HEK293 (cell line): ENCODE data around the gene TOMM40.

Experiments
- CTCF ChIA-PET: fragments of 350-600 bp; formaldehyde crosslinking; extraction: SDS; loops from one replicate; lab custom pipeline; 2021; ENCODE audit warnings: antibody characterized with exemption; lab: Yijun Ruan, JAX
- POLR2A ChIA-PET: fragments of 300-600 bp; formaldehyde crosslinking; extraction: SDS; loops from one replicate; lab custom pipeline; 2020; ENCODE audit warnings: antibody characterized with exemption, inconsistent platforms; lab: Yijun Ruan, JAX
- H3K27ac ChIP-seq: fragments of 200-500 bp; sonication (Bioruptor generic); 2 replicates; pipeline ENCODE4 v1.5.1; 2014; ENCODE audit warnings: low read depth, low read length, control low read depth, inconsistent platforms; ENCODE audit errors: extremely low read depth
- H3K36me3 ChIP-seq, 2 experiments: fragments of 200-500 bp in 1 of 2; sonication (Bioruptor generic) in 1 of 2; 1 replicate in 1 of 2; 2 replicates in 1 of 2; pipeline ENCODE4 v1.5.1; 2014 to 2017; ENCODE audit warnings: inconsistent platforms in 2 of 2, low read length in 2 of 2; ENCODE audit not compliant: control insufficient read depth in 2 of 2, insufficient read depth in 1 of 2
- H3K4me1 ChIP-seq: fragments of 200-500 bp; sonication (Bioruptor generic); 2 replicates; pipeline ENCODE4 v1.5.1; 2014; ENCODE audit warnings: mild to moderate bottlenecking, low read length, inconsistent platforms; ENCODE audit not compliant: control insufficient read depth, insufficient read depth
- H3K4me3 ChIP-seq: 2 replicates; pipeline ENCODE4 v1.5.1; 2011; ENCODE audit warnings: low read depth, mild to moderate bottlenecking, control low read depth, low read length, moderate library complexity
- H3K9me3 ChIP-seq: fragments of 200-500 bp; sonication (Bioruptor generic); 2 replicates; pipeline ENCODE4 v1.5.1; 2014; ENCODE audit warnings: low read depth, low read length, inconsistent platforms; ENCODE audit not compliant: control insufficient read depth, insufficient read depth
- KLF1 ChIP-seq: fragments of 450-650 bp; formaldehyde crosslinking; IDR thresholded peaks from 2 replicates; pipeline ENCODE4 v1.5.1; 2016; ENCODE audit warnings: missing biosample characterization, missing genetic modification characterization
- PRDM4 ChIP-seq: fragments of 450-650 bp; formaldehyde crosslinking; IDR thresholded peaks from 2 replicates; pipeline ENCODE4 v1.5.1; 2017; ENCODE audit warnings: missing biosample characterization, missing genetic modification characterization
- RBAK ChIP-seq: fragments of 450-650 bp; formaldehyde crosslinking; IDR thresholded peaks from 2 replicates; pipeline ENCODE4 v1.5.1; 2016; ENCODE audit warnings: missing biosample characterization, missing genetic modification characterization
- REPIN1 ChIP-seq: fragments of 450-650 bp; formaldehyde crosslinking; IDR thresholded peaks from 2 replicates; pipeline ENCODE4 v1.5.1; 2017; ENCODE audit warnings: missing biosample characterization, missing genetic modification characterization, low read depth
- SP2 ChIP-seq: fragments of 450-650 bp; formaldehyde crosslinking; IDR thresholded peaks from 2 replicates; pipeline ENCODE4 v1.5.1; 2016; ENCODE audit warnings: missing biosample characterization, missing genetic modification characterization
- WT1 ChIP-seq: fragments of 450-650 bp; formaldehyde crosslinking; IDR thresholded peaks from 2 replicates; pipeline ENCODE4 v1.5.1; 2016; ENCODE audit warnings: missing biosample characterization, missing genetic modification characterization
- YY1 ChIP-seq: fragments of 450-650 bp; formaldehyde crosslinking; IDR thresholded peaks from 2 replicates; pipeline ENCODE4 v1.5.1; 2018; ENCODE audit warnings: missing biosample characterization, missing genetic modification characterization
- ZBTB20 ChIP-seq: fragments of 450-650 bp; formaldehyde crosslinking; IDR thresholded peaks from 2 replicates; pipeline ENCODE4 v1.5.1; 2016; ENCODE audit warnings: missing biosample characterization, missing genetic modification characterization
- ZNF146 ChIP-seq: fragments of 450-650 bp; formaldehyde crosslinking; IDR thresholded peaks from 2 replicates; pipeline ENCODE4 v1.5.1; 2016; ENCODE audit warnings: missing biosample characterization, missing genetic modification characterization
- ZNF174 ChIP-seq: fragments of 450-650 bp; formaldehyde crosslinking; IDR thresholded peaks from 2 replicates; pipeline ENCODE4 v1.5.0; 2017; ENCODE audit warnings: missing biosample characterization, mild to moderate bottlenecking, missing genetic modification characterization
- ZNF175 ChIP-seq: fragments of 450-650 bp; formaldehyde crosslinking; IDR thresholded peaks from 2 replicates; pipeline ENCODE4 v1.5.1; 2016; ENCODE audit warnings: missing biosample characterization, missing genetic modification characterization
- ZNF184 ChIP-seq: fragments of 450-650 bp; IDR thresholded peaks from 2 replicates; pipeline ENCODE4 v1.5.1; 2018; ENCODE audit warnings: missing biosample characterization, mild to moderate bottlenecking, missing genetic modification characterization
- ZNF266 ChIP-seq: fragments of 450-650 bp; formaldehyde crosslinking; IDR thresholded peaks from 2 replicates; pipeline ENCODE4 v1.5.1; 2016; ENCODE audit warnings: missing biosample characterization, missing genetic modification characterization, low read depth
- ZNF274 ChIP-seq, 2 experiments: fragments of 200-500 bp in 1 of 2; fragments of 450-650 bp in 1 of 2; sonication (Bioruptor generic) in 1 of 2; formaldehyde crosslinking in 1 of 2; IDR thresholded peaks; 2 replicates each; pipeline versions ENCODE4 v1.5.1 to v1.6.1; 2014 to 2016; ENCODE audit warnings: borderline replicate concordance in 1 of 2, inconsistent platforms in 1 of 2, low read length in 1 of 2, missing biosample characterization in 1 of 2, missing genetic modification characterization in 1 of 2
- ZNF48 ChIP-seq: fragments of 450-650 bp; formaldehyde crosslinking; IDR thresholded peaks from 2 replicates; pipeline ENCODE4 v1.5.1; 2016; ENCODE audit warnings: missing biosample characterization, missing genetic modification characterization
- ZNF658 ChIP-seq: fragments of 450-650 bp; formaldehyde crosslinking; IDR thresholded peaks from 2 replicates; pipeline ENCODE4; 2016; ENCODE audit warnings: missing biosample characterization, missing genetic modification characterization
- ZNF768 ChIP-seq: fragments of 450-650 bp; formaldehyde crosslinking; IDR thresholded peaks from 2 replicates; pipeline ENCODE4 v1.5.1; 2018; ENCODE audit warnings: missing biosample characterization, mild to moderate bottlenecking, missing genetic modification characterization
- ZNF830 ChIP-seq: fragments of 450-650 bp; IDR thresholded peaks from 2 replicates; pipeline ENCODE4 v1.5.0; 2018; ENCODE audit warnings: missing biosample characterization, missing genetic modification characterization, low read depth, mild to moderate bottlenecking, moderate library complexity
- ZNF843 ChIP-seq: fragments of 450-650 bp; formaldehyde crosslinking; IDR thresholded peaks from 2 replicates; pipeline ENCODE4 v1.5.1; 2016; ENCODE audit warnings: missing biosample characterization, missing genetic modification characterization
- ZSCAN30 ChIP-seq: fragments of 450-650 bp; IDR thresholded peaks from 2 replicates; pipeline ENCODE4 v1.5.1; 2018; ENCODE audit warnings: missing biosample characterization, mild to moderate bottlenecking, missing genetic modification characterization, moderate library complexity
- TF ChIP-seq, protein P1 (sequence below): fragments of 450-650 bp; formaldehyde crosslinking; IDR thresholded peaks from 2 replicates; pipeline ENCODE4 v1.5.1; 2016; ENCODE audit warnings: missing biosample characterization, missing genetic modification characterization
- TF ChIP-seq, protein P2 (sequence below): fragments of 450-650 bp; formaldehyde crosslinking; IDR thresholded peaks from 2 replicates; pipeline ENCODE4 v1.5.1; 2017; ENCODE audit warnings: missing biosample characterization, mild to moderate bottlenecking, missing genetic modification characterization, moderate library complexity
- TF ChIP-seq, protein P3 (sequence below): fragments of 450-650 bp; formaldehyde crosslinking; IDR thresholded peaks from 2 replicates; pipeline ENCODE4 v1.5.1; 2016; ENCODE audit warnings: missing biosample characterization, missing genetic modification characterization

TOMM40 gene

GRCh38 chr19:44894946-44895345 is 3.9 kb downstream of the TOMM40 start (continued):
- TF ChIP-seq RBAK (tag by site-specific recombination): no peak
- TF ChIP-seq ZNF184 (tag by site-specific recombination): no peak
- TF ChIP-seq PRDM4 (tag by site-specific recombination): no peak
- no peak for TF ChIP-seq ZNF146 (tag by site-specific recombination)
- no peak for TF ChIP-seq ZNF175
- TF ChIP-seq ZBTB20 (tag by site-specific recombination): no peak
- no peak for TF ChIP-seq REPIN1
- TF ChIP-seq, all 188 proteins: peak for 0

DNA sequence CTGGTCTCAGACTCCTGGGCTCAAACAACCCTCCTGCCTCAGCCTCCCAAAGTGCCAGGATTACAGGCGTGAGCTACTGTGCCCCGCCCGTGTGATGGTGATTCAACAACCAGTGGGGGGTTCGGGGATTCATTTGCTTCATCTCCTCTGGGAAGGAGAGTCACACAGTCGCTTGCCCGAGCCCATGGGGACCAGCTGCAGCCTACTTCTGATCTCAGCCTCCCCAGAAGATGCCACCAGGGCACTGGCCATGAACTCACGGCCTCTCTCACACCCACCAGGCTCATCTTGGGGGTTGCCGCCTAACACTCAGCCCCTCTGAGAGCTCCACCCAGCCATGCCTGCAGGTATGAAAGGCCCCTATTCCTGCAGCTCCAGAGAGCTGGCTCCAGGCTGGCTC is 6.8 kb downstream of the TOMM40 start:
- POLR2A ChIA-PET: interaction anchor here (0.5 to 2.2 kb wide), 3 partner anchors 8 to 285 kb away, joined by 3 to 10 read pairs (median 4); no protein-coding TSS in a partner anchor
- CTCF ChIA-PET: interaction anchor here (0.6 kb wide), 2 partner anchors 53 to 95 kb away, joined by 4 to 7 read pairs; no protein-coding TSS in a partner anchor
- no peaks in the 10 kb centered on the region for H3K4me1 ChIP-seq
- H3K9me3 ChIP-seq: no peaks in the 10 kb centered on the region
- H3K27ac ChIP-seq: no peak overlapping the region
- no peak for TF ChIP-seq ZNF830 (tag by site-specific recombination)
- TF ChIP-seq ZNF768: no peak
- no peak for TF ChIP-seq ZSCAN30 (tag by site-specific recombination)
- no peak for TF ChIP-seq ZNF48 (tag by site-specific recombination)
- TF ChIP-seq ZNF658: no peak
- no peak for TF ChIP-seq WT1
- no peak for TF ChIP-seq YY1 (tag by site-specific recombination)
- TF ChIP-seq ZBTB20 (tag by site-specific recombination): no peak
- TF ChIP-seq, protein P1, sequence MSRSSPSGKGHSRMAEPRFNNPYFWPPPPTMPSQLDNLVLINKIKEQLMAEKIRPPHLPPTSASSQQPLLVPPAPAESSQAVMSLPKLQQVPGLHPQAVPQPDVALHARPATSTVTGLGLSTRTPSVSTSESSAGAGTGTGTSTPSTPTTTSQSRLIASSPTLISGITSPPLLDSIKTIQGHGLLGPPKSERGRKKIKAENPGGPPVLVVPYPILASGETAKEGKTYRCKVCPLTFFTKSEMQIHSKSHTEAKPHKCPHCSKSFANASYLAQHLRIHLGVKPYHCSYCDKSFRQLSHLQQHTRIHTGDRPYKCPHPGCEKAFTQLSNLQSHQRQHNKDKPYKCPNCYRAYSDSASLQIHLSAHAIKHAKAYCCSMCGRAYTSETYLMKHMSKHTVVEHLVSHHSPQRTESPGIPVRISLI (tag by site-specific recombination): no peak
- TF ChIP-seq ZNF274 (IDR thresholded peaks at IDR 0.05; ENCODE audit: low read length): no peak
- no peak for TF ChIP-seq ZNF274 (tag by site-specific recombination; IDR thresholded peaks at IDR 0.05; ENCODE audit: borderline replicate concordance)
- TF ChIP-seq KLF1 (tag by site-specific recombination): no peak
- no peak for TF ChIP-seq SP2 (tag by site-specific recombination)
- TF ChIP-seq, protein P2, sequence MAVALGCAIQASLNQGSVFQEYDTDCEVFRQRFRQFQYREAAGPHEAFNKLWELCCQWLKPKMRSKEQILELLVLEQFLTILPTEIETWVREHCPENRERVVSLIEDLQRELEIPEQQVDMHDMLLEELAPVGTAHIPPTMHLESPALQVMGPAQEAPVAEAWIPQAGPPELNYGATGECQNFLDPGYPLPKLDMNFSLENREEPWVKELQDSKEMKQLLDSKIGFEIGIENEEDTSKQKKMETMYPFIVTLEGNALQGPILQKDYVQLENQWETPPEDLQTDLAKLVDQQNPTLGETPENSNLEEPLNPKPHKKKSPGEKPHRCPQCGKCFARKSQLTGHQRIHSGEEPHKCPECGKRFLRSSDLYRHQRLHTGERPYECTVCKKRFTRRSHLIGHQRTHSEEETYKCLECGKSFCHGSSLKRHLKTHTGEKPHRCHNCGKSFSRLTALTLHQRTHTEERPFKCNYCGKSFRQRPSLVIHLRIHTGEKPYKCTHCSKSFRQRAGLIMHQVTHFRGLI: no peak
- TF ChIP-seq ZNF266 (tag by site-specific recombination): no peak
- no peak for TF ChIP-seq ZNF174 (tag by site-specific recombination)
- TF ChIP-seq, protein P3, sequence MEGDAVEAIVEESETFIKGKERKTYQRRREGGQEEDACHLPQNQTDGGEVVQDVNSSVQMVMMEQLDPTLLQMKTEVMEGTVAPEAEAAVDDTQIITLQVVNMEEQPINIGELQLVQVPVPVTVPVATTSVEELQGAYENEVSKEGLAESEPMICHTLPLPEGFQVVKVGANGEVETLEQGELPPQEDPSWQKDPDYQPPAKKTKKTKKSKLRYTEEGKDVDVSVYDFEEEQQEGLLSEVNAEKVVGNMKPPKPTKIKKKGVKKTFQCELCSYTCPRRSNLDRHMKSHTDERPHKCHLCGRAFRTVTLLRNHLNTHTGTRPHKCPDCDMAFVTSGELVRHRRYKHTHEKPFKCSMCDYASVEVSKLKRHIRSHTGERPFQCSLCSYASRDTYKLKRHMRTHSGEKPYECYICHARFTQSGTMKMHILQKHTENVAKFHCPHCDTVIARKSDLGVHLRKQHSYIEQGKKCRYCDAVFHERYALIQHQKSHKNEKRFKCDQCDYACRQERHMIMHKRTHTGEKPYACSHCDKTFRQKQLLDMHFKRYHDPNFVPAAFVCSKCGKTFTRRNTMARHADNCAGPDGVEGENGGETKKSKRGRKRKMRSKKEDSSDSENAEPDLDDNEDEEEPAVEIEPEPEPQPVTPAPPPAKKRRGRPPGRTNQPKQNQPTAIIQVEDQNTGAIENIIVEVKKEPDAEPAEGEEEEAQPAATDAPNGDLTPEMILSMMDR (tag by site-specific recombination): no peak
- no peak for TF ChIP-seq ZNF843 (tag by site-specific recombination)
- no peak overlapping the region for H3K4me3 ChIP-seq
- peaks cover 63 to 87% of the 10 kb centered on the region in 2 experiments for H3K36me3 ChIP-seq
